Body of pancreas (tissue), 4 donors: ENCODE data around the gene AFF3. TPM values are rescaled to one million over a fixed set of nuclear protein-coding genes. Genes with fewer than 3 reads are reported as not detected.

Experiments
- ATAC-seq: fragments of 150-250 bp; one replicate; pipeline ENCODE4 v1.9.1; 2016
- DNase-seq, 4 donors: peaks; one replicate each; pipeline ENCODE4 v3.0.0-alpha.2; 2019
- H3K27ac ChIP-seq, 4 donors: fragments of 200-600 bp; sonication (generic); 1 replicate in 3 of 4; 2 replicates in 1 of 4; pipeline versions ENCODE4 v1.5.1 to v1.6.1; 2016 to 2019; ENCODE audit warnings: mild to moderate bottlenecking in 1 of 4, mixed read lengths in 1 of 4, moderate library complexity in 1 of 4
- H3K27me3 ChIP-seq, 2 donors: fragments of 200-600 bp; sonication (generic); one replicate each; pipeline ENCODE4 v1.6.0; 2016; ENCODE audit warnings: mild to moderate bottlenecking in 1 of 2
- H3K36me3 ChIP-seq, 2 donors: fragments of 200-600 bp; sonication (generic); replicated peaks in 1 of 2; 2 replicates each; pipeline ENCODE4 v1.5.1; 2016; ENCODE audit warnings: low read depth in 2 of 2; ENCODE audit not compliant: insufficient read depth in 1 of 2
- H3K4me1 ChIP-seq: fragments of 200-600 bp; sonication (generic); one replicate; pipeline ENCODE4 v1.6.0; 2016
- H3K4me3 ChIP-seq, 2 donors: fragments of 200-600 bp; sonication (generic); 1 replicate in 1 of 2; 2 replicates in 1 of 2; pipeline ENCODE4 v1.5.1; 2016 to 2019
- H3K9me3 ChIP-seq, 3 donors: fragments of 200-600 bp; sonication (generic); 1 replicate in 2 of 3; 2 replicates in 1 of 3; pipeline ENCODE4 v1.5.1; 2016
- POLR2A ChIP-seq, 3 donors: fragments of 450-650 bp; IDR thresholded peaks; one replicate each; pipeline ENCODE4 v1.6.1; 2016; ENCODE audit warnings: antibody characterized with exemption in 3 of 3, mild to moderate bottlenecking in 2 of 3
- WGBS, 2 donors: methylation state at CpG; one replicate each; pipeline ENCODE4 v1.1.5; 2017; 5-methylcytosine and 5-hydroxymethylcytosine counted together
- intact Hi-C: fragments of 100-400 bp; cut with DNase I; formaldehyde crosslinking; loops from one replicate; pipeline ENCODE4 v1.15.1; 2023
- total RNA-seq, 2 donors: library from RNA; depleted of rRNA; stranded (reverse); fragments of >200 nt; gene quantifications; one replicate each; pipeline ENCODE4 v1.1.0, GENCODE V29; 2016
- TF ChIP-seq, protein P1 (sequence below), 7 experiments: fragments of 450-650 bp in 4 of 7; fragments of 200-600 bp in 3 of 7; sonication (generic) in 3 of 7; IDR thresholded peaks; one replicate each; pipeline ENCODE4 v1.5.1; 2016 to 2019; ENCODE audit warnings: antibody characterized with exemption in 7 of 7

AFF3 gene
- total RNA-seq, 2 donors from 2014 or later, result 0.52 to 0.99 TPM

DNA sequence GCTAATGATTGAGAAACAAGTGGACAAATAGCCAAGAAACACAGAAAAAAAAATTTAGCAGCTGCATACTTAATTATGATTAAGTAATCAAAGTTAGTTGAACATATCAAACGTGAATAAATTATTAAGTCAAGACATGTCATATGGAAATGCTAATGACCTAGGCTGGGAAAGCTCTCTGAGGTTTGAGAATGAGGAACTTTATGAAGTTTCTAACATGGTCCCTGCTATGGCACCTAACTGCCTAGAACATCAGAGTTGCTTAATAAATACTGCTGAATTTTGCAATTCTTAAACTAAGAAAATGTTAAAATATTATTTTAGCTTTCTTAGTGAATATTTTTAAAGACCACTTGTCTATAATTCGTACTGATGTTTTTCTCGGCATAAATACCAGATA is 99.8 kb downstream of the AFF3 start:
- ATAC-seq (no peak), DNase-seq (no peak)
- Histone ChIP-seq H3K36me3 (no peaks in the 10 kb centered on the region), H3K27ac (no peak overlapping the region), H3K27me3 (no peaks in the 10 kb centered on the region), H3K4me1 (no peaks in the 10 kb centered on the region), H3K9me3 (no peaks in the 10 kb centered on the region), H3K4me3 (no peak overlapping the region)
- intact Hi-C loops, result no loop called here
- 54 to 76% methylated on average over 3 of the region's 3 CpGs for WGBS, 2 donors
- TF ChIP-seq, protein P1, sequence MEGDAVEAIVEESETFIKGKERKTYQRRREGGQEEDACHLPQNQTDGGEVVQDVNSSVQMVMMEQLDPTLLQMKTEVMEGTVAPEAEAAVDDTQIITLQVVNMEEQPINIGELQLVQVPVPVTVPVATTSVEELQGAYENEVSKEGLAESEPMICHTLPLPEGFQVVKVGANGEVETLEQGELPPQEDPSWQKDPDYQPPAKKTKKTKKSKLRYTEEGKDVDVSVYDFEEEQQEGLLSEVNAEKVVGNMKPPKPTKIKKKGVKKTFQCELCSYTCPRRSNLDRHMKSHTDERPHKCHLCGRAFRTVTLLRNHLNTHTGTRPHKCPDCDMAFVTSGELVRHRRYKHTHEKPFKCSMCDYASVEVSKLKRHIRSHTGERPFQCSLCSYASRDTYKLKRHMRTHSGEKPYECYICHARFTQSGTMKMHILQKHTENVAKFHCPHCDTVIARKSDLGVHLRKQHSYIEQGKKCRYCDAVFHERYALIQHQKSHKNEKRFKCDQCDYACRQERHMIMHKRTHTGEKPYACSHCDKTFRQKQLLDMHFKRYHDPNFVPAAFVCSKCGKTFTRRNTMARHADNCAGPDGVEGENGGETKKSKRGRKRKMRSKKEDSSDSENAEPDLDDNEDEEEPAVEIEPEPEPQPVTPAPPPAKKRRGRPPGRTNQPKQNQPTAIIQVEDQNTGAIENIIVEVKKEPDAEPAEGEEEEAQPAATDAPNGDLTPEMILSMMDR (IDR thresholded peaks at IDR 0.05), result no peak
- no peak for TF ChIP-seq POLR2A (IDR thresholded peaks at IDR 0.05)

DNA sequence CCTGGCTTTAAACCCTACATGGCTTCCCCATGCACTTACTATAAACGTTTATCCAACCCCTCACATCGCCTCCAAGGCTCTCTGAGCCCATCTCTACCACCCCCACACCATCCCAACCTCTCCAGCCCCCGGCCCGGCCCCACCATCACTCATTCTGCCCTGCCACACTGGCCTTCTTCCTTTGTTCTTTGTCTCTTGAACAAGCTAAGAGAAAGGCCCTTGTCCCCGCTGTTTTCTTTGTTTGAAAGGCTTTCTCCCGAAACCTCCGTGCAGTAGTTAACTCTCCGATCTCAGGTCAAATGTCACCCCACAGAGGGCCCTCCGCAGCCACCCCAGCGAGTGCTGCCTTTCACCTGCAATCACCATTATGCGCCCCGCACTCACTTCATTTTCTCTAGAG is 100.4 kb downstream of the AFF3 start:
- no peaks in the 10 kb centered on the region for H3K9me3 ChIP-seq

DNA sequence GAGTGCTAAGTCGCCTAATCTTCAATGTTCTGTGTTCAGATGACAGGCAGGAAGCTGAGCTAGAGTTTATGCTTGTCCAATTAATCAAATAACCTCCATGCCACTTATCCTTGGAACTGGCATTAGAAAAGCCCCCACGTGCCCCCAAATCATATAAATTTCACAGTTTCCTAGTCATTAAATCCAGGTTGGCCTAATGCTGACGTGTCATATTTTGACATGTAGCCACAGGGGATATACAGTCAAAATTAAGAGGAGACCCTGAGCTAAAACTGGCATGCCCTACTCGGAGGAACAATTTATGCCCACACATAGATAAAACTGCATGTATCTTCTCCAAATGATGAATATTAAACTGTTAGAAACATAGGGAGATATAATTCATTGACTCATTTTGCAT is 101.0 kb downstream of the AFF3 start:
- ATAC-seq (no peak), DNase-seq (no peak)
- intact Hi-C loops, result no loop called here
- TF ChIP-seq, protein P1 (IDR thresholded peaks at IDR 0.05), result no peak
- no peak for TF ChIP-seq POLR2A (IDR thresholded peaks at IDR 0.05)
- Histone ChIP-seq H3K27me3 (no peaks in the 10 kb centered on the region), H3K9me3 (no peaks in the 10 kb centered on the region), H3K27ac (no peak overlapping the region), H3K36me3 (no peaks in the 10 kb centered on the region), H3K4me1 (peaks cover 4% of the 10 kb centered on the region), H3K4me3 (no peak overlapping the region)
- WGBS, 2 donors, result 74 to 83% methylated on average over 4 of the region's 4 CpGs

More for the DNA sequence above, 100.4 kb downstream of the AFF3 start:
- 72% methylated on average over 12 of the region's 12 CpGs for WGBS, 2 donors
- Histone ChIP-seq H3K36me3 (no peaks in the 10 kb centered on the region), H3K4me1 (peaks cover under 1% of the 10 kb centered on the region), H3K27ac (no peak overlapping the region), H3K27me3 (no peaks in the 10 kb centered on the region), H3K4me3 (no peak overlapping the region)
- intact Hi-C loops, result no loop called here
- no peak for ATAC-seq
- DNase-seq, result no peak
- no peak for TF ChIP-seq POLR2A (IDR thresholded peaks at IDR 0.05)
- TF ChIP-seq, protein P1 (IDR thresholded peaks at IDR 0.05), result no peak

DNA sequence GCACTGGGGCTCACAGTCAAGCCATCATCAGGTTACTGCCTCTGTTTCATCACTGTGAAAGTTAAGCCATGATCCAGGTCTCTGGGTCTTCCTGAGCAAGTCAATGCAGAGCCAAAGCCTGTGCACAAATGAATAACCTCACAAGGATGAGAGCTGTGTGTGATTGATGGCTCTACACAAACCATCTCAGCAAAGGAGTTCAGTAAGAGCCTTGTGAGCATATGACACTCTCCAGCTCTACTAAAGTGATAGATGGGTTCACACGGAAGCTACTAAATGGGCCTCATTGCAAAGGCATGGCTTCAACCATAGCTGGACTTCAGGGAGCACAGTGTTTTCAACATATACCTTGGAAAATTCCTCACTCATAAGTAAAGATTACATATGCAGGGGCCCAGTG is 101.5 kb downstream of the AFF3 start:
- Histone ChIP-seq H3K4me1 (peaks cover 4% of the 10 kb centered on the region), H3K27me3 (no peaks in the 10 kb centered on the region), H3K9me3 (no peaks in the 10 kb centered on the region), H3K36me3 (no peaks in the 10 kb centered on the region), H3K27ac (no peak overlapping the region), H3K4me3 (no peak overlapping the region)
- TF ChIP-seq, protein P1 (IDR thresholded peaks at IDR 0.05), result no peak
- no peak for TF ChIP-seq POLR2A (IDR thresholded peaks at IDR 0.05)
- no peak for DNase-seq
- ATAC-seq, result no peak
- 100% methylated on average over 1 of the region's 1 CpG; no CpG with 5 or more reads in 1 of the 2 donors for WGBS, 2 donors
- intact Hi-C loops, result no loop called here

DNA sequence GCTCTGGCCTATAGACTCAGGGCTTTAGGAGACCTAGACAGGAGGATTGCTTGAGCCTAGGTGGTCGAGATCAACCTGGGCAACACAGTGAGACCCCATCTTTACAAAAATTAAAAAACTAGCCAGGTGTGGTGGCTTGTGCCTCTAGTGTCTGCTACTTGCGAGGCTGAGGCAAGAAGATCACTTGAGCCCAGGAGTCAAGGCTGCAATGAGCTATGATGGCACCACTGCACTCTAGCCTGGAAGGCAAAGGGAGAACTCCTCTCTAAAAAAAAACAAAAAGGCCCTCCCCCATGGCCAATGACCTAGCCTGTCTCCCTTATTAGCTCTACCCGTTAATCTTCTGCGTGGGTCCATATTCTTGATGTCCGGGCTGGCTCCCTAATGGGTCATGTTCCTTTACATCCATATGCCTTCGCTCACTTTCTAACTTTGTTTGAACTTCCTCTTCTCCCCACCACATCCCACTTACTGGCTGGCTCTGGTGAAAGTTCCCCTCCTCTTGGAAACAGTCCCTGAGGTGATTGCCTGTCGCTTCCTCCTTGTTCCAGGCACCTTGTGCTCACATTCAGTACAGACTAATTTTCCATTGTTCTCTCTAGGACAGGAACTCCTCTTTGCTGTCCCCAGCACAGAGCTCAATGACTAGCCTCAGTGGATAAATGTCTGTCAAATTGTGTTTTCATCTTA is 103.0 kb downstream of the AFF3 start:
- 77 to 83% methylated on average over 7 of the region's 7 CpGs for whole genome bisulfite sequencing, 2 donors
- ATAC-seq (no peak), DNase-seq (no peak)

More for the DNA sequence above, 103.0 kb downstream of the AFF3 start:
- Histone ChIP-seq H3K27ac (no peak overlapping the region), H3K4me1 (peaks cover 4% of the 10 kb centered on the region), H3K4me3 (no peak overlapping the region), H3K36me3 (no peaks in the 10 kb centered on the region), H3K27me3 (no peaks in the 10 kb centered on the region), H3K9me3 (no peaks in the 10 kb centered on the region)
- TF ChIP-seq POLR2A (IDR thresholded peaks at IDR 0.05), result no peak
- TF ChIP-seq, protein P1 (IDR thresholded peaks at IDR 0.05), result no peak
- intact Hi-C loops, result no loop called here
